Measurements from ENCODE around the gene AUNIP.
A peak's percentile ranks its signal among the peaks of the same experiment; 100 is the strongest.

The AUNIP gene

DNA sequence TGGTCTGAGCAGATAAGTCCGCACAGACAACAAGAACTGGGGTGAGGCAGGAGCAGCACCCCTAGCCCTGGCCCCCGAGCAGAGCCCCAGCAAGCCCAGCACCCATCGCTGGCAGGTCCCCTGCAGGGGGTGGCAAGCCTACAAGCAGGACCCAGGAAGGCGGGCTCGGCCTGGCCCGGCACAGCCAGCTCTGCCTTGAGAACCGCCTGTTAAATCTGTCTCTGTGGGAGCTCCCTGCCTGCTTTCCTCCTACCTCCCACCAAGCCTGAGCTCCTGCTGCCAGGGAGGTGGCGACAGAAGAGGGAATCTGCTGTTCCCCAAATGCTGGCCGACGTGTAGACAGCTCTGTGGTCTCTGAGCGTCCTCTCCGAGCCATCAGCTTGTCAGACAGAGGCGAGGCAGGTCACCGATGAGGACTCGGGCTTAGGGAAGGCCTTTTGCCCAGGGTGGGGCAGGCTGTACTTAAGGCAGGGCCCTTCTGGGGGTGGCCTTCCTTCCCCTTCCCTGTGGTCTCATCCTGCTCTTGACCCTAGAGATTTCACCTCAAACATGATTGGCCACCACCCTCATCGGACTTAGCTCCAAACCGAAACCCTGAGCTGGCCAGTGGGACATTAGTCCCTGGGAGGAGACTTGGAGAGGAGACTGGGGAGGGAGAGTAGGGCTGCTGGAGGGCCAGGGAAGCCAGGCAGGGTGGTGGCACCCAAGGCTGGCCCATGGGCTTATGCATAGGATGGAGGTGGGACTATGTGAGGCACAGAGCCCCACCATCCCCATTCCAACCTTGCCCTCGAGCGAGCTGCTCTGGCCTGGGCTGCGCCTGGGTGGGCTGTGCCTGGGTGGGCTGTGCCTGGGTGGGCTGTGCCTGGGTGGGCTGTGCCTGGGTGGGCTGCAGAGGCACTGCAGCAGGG is 51.5 kb downstream of the AUNIP start:
- no peak for DNase-seq

DNA sequence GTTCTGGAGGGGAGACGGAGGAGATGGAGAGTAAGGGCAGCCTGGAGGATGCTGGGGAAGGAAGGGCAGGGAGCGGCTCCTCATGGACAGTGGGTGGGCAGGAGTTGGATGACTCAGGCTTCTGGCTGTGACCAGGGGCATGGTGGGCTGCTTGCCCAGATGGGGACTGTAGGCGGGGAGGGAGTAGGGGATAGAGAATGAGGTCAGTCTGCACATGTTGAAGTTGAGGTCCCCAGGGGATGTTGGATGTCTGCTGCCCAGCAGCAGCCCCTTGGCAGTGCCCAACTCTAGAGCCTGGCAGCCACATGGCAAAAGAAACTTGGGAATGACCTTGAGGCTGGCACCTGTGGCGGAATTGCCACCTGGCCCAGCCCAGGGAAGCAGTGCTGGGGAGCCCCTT is 52.8 kb downstream of the AUNIP start:
- no peak for DNase-seq

DNA sequence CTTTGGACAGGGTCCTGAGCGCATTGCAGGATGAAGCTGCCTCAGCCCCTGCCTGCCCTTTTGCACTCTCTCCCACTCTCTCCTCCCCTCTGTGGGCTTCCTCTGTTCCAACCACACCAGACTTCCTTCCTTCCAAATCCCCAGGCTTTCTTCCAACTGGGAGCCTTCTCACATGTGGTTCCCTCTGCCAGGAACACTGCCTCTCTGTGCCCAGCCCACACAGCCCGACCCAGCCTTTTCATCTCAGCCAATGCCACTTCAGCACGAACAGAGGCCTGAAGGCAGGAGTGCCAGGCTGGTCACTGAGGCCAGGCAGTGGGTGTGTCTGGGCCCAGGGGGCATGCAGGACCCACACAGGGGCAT is 53.4 kb downstream of the AUNIP start:
- no peak for DNase-seq

GRCh38 chr1:25804964-25805862 is 54.0 kb downstream of the AUNIP start:
- no peak for DNase-seq

GRCh38 chr1:25804244-25804963 is 54.9 kb downstream of the AUNIP start:
- no peak for DNase-seq

DNA sequence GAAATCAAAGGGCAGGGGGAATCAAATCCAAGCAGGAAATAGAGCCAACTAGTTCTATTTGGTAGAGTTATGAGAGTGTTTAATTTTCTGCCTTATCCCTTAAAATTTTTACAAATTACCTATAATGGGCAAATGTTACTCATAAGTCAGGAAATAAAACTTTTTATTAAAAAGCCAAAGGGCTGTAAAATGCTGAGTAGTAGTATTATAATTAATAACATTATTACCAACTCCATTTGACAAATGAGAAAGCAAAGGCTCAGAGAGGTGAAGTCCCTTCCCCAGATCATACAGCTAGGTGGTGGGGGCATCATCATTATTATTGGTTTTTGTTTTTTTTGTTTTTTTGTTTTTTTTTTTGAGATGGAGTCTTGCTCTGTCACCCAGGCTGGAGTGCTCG is 55.9 kb downstream of the AUNIP start:
- DNase-seq, result no peak

- DNase-seq, result no peak
Measured at GRCh38 chr1:25802915-25803314, 56.3 kb downstream of the AUNIP start.

DNA sequence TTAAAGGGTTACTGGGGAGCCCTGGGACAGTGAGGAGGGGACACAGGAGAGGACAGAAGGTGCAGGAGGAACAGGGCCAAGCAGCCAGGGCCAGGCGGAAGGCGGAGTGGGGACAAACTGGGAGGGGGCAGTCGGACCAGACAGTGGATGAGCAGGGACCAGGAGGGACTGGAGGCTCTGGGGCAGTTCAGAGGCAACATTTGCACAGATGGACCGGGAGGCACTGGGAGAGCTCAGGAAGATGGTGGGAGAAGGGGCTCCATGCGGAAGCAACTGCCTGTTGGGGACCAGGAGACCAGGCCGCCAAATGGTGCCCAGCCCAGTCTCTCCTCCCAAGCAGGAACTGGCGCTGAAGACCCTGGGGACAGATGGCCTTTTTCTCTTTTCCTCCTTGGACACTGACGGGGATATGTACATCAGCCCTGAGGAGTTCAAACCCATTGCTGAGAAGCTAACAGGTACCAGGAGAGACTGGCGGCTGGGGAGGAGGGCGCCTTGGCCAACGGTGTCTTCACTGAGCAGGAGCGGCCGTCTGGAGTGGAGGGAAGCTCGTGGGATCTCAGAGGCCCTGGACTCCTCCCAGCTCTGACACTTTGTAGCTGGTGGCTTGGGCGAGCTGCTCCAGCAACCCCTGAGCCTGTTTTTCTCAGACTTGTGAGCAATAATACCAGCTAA is 58.4 kb downstream of the AUNIP start:
- DNase-seq, result no peak

DNA sequence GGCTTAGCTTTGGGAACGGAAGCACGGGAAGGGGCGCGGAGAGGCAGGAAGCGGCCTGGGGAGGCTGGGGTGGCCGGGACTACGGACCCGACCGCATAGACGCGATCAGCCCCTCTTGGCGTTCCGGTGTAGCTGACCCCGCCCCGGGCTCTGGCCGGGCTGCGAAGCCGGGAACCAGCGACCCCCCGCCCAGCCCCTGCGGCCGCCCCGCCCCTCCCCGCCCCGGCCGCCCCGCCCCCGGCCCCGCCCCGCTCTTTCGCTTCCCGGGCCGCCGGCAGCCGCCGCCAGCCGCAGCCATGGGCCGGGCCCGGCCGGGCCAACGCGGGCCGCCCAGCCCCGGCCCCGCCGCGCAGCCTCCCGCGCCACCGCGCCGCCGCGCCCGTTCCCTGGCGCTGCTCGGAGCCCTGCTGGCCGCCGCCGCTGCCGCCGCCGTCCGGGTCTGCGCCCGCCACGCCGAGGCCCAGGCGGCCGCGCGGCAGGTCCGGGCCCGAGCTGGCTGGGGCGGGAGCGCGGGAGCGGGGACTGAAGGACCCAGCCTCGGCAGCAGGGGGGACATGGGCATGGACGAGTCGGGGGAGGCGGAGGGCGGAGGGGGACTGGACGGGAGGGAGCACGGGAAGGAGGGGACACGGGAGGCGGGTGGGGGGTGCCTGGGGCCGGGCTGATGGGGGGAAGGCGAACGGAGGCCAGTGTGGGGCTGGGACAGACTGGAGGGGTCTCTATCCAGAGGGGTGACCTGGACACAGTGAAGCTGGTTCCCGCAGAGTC is 59.1 kb downstream of the AUNIP start, which contains the start of gene SELENON:
SELENON (plus strand) TSS at position 259 of the 768 bp plus-strand sequence; CDS start at position 297, 38 bp downstream.
- DNase-seq, result peak; percentile 62

DNA sequence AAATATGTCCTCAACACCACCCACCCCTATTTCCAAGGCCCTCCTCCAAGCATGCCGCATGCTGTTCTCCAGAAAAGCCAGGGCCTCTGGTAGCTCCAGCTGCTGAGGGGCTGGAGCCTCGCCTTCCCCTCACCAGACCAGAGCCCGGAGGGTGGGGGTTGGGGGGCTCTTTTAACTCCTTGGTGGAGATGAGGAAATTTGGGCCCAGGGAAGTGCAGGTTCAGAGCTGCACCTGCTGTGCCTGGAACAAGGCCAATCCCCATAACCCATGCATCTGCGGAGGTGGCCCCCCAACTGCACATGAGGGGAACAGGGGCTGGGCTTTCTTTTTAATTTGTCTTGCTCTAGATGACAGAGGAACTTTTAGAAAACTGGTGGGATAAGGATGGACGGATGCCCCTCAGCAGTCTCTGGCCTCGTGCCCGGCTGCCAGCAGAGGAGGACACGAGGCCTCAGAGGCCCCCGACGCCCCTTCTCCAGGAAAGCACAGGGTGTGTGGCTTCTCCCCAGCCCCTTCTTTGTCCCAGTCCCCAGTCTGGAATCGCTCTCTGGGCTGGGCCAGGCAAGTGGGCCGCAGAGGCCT is 59.8 kb downstream of the AUNIP start:
- DNase-seq, result no peak

- no peak for DNase-seq
Measured at GRCh38 chr1:25798666-25799351, 60.4 kb downstream of the AUNIP start.

GRCh38 chr1:25797939-25798338 is 61.3 kb downstream of the AUNIP start:
- no peak for DNase-seq

DNA sequence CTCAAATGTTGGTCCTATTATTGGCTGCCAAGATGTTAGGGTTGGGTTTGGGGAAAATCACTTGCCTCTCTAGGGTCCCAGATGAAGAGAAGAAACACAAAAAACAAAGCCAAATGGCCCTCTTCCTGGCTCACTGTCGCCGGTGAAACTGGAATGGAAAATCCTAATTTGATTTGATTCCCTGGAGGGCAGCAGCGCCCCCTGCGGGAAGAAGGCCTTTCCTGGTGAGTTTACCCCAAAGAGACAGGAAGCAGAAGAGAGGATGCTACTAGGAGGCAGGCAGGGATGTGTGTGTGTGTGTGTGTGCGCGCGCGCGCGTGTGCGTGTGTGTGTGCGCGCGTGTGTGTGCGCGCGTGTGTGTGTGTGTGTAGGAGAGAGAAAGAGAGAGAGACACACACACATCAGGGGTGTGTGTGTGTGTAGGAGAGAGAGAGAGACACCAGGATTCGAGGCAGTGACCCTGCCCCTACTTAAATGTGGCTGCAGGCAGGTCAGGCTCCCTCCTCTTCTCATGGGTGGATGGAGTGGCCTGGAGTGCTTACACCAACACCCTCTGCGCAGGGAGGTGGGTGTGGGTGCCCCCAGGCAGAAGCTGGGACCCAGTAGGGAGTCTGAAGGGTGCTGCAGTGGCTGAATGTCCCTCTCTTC is 62.3 kb downstream of the AUNIP start:
- peak; percentile 71 for DNase-seq

DNA sequence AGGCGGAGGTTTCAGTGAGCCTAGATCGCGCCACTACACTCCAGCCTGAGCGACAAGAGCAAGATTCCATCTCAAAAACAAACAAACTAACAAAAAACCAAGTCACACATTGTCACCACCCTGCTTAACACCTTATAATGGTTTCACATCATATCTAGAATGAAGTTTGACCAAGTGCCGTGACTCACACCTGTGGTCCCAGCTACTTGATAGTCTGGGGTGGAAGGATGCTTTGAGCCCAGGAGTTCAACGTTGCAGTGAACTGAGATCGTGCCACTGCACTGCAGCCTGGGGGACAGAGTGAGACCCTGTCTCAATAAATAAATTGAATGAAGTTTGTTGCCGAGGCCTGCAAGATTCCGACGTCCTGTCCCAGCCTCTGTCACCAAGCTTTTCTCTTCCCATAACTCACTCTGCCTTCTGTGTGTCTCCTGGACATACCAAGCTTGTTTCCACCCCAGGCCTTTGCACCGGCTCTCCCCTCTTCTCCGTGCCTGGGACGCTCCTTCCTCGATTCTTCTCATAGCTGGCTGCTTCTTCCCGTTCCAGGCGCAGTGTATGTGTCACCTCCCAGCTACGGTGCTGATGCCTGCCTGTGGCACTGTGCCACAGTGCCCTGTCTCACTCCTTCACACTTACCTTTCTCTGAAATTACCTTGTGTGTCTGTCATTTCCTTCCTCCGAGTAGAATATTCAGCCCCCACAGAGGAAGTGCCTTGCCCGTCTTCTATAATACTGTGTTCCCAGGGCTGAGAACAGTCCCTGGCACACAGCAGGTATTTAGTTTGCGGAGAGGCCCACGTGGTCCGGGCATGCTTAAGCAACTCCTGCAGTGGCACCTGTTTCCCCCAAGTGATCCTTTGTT is 63.1 kb downstream of the AUNIP start:
- DNase-seq, result peak; percentile 71

DNA sequence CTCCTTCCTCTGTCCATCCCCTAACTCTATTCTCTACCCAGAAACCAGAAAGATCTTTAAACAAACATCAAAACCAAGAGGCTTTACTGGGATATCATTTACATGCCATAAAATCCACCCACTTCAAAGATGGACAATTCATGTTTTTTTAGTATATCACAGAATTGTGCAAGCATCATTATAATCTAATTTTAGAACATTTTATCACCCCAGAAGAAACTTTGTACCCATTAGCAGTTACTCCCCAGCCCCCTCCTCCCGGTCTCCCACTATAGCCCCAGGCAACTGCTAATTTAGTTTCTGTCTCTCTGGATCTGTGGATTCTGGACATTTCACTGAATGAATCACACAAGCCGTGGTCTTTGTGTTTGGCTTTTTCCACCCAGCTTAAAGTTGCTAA is 64.0 kb downstream of the AUNIP start:
- DNase-seq, result no peak

DNA sequence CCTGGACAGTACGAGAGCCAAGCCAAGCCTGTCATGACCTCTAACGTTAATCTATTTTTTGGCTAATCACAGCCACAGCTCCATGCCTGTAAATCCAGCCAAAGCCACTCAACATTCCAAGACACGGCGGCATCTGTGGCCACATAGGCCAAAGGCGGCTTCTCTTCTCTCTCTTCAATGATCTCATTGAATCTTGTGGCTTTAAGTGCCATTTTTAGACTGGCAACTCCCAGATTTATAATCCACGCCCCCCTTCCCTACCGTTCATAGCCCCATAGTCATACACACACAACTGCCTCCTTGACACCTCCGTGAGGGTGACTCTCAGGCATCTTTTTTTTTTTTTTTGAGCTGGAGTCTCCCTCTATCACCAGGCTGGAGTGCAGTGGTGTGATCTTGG is 64.9 kb downstream of the AUNIP start:
- no peak for DNase-seq

DNA sequence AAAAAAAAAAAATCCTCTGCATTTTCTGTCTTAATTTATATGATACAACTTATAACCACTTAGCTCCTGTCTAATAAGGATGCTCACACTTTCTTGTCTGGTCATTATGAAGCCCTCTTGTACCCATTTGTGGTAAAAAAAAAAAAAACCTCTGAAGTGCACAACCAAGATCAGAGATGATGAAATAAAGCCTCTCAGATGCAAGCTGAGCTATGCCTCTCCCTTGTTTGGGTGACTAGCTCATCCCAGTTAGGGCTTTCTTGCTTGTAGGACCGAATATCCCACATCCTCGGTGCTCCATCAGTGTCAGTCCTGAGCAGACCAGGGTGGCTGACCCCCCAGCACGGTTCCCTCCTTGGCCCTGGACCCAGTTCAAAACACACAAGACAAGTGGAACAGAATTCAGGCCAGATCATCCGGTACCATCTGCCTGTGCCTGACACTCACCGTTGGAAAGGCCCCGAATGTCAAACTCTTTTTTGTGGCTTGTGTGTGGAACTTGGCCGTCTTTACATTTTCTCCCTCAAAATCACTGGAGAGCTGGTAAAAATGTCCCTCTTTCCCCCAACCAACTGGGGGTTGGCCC is 65.6 kb downstream of the AUNIP start:
- DNase-seq, result no peak

GRCh38 chr1:25792115-25792514 is 67.1 kb downstream of the AUNIP start:
- DNase-seq, result no peak

DNA sequence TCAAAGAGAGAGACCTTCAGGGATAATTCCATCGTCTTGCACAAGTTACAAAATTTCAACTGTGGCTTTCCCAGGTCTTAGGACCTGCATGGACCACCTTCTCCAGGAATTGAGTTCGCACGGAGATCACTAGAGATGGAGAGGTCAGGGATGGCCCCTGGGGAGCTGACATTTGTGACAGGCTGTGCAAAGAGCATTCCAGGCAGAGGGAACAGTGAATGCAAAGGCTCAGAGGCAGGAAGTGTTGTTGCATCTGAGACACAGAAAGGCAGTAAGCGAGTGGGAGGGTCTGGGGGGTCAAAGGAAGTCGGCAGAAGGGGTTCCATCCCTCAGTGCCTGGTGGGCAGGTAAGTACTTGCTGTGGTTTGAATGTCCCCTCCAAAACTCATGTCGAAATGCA is 68.8 kb downstream of the AUNIP start:
- DNase-seq, result no peak
